HG02970 (cell line): ENCODE data around the gene SLC6A3.
"Not testable (repeated sequence)": the region's sequence is repeated elsewhere in the genome, so short reads cannot be mapped to it uniquely, and the experiment has no call there.

Experiments
- ATAC-seq: cut with Tn5 transposase; IDR thresholded peaks from one replicate; pipeline ENCODE4 v1.9.1; 2021; ENCODE audit warnings: mild to moderate bottlenecking, moderate library complexity, moderate number of reproducible peaks; ENCODE audit not compliant: unreplicated experiment, low FRiP score

SLC6A3 gene

DNA sequence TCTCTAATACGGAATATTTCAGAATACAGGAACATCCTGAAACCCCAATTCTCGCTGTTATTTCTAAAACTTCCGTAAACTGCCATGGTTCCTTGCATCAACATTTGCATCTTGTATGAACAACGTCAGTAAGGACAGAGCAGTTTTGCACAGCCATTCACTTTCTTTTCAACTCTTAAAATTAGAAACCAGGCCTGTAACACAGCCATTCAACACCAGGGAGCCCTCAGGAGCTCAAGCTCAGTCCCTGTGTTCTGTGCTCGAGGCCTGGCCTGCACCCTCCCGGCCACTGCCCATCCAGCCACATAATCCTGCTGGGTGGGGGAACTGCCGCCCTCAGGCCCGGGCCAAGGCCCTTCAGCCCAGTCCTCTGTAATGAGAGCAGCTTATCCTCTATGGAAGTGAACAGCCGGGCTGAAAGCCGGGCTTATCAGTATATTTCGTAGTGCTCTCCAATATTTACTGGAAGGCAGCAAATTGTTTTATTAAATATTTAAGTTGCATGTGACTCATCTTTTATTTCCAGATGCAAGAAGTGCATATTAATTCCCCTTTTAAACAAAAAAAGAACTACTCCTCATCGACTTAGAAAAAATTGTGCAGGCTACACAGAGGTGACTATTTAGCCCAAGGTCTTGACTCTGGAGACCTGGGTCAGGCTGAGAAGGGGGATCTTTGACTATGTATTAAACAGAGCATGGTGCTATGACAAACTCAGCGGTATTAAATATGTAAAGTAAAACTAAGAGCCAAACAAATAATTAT, 33.2 kb upstream of the SLC6A3 start:
- no peak for ATAC-seq

DNA sequence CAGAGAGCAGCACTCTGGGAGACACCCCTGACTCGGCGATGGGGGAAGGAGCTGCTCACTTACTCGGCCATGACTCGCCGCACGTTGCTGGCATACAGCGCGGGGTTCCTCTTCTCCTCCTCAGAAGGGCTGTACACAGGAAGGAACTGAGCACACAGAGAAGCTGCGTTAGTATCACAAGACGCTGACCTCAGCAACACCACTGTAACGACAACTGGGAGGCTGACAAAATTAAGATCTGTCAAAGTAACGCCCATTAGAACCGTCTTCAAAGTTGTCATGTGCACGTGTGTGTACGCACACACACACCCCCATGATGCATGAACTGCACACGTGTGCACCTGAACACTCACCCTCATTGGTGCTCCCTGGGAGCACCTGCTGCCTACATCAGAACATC, 32.1 kb upstream of the SLC6A3 start:
- no peak for ATAC-seq

DNA sequence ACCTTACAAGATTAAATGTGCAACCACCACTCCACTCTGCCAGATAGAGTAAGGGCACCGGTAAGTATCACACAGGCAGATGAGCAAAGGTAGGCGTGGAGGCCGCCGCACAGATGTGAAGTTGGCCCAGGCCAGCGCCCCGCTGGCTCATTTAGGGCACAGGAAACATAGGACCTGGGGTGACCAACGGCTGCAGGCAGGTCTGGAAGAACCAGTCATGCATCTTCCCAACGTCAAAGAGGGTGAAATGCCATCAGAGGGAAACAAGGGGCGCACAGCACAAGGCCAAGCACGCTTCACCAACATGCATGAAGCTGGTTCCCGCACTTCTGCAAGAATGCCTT, 31.7 kb upstream of the SLC6A3 start:
- ATAC-seq, result no peak

- no peak for ATAC-seq
These were observed 31.1 kb upstream of the SLC6A3 start for GRCh38 chr5:1476181-1476966.

DNA sequence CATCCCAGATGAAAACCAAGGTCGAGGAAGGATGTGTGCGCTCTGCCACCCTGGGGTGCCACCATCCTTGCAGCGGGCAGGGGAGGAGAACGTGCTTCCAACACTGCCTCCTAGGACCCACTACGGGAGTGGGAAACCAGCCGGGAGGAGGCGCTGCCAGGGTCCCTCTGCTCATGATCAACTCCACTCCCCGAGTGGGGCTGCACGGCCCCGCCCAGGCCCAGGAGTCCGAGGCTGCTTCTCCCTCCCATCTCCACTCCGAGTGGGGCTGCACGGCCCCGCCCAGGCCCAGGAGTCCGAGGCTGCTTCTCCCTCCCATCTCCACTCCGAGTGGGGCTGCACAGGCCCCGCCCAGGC, 30.3 kb upstream of the SLC6A3 start:
- ATAC-seq, result not testable (repeated sequence)

GRCh38 chr5:1474866-1475543, 29.8 kb upstream of the SLC6A3 start:
- no peak for ATAC-seq

DNA sequence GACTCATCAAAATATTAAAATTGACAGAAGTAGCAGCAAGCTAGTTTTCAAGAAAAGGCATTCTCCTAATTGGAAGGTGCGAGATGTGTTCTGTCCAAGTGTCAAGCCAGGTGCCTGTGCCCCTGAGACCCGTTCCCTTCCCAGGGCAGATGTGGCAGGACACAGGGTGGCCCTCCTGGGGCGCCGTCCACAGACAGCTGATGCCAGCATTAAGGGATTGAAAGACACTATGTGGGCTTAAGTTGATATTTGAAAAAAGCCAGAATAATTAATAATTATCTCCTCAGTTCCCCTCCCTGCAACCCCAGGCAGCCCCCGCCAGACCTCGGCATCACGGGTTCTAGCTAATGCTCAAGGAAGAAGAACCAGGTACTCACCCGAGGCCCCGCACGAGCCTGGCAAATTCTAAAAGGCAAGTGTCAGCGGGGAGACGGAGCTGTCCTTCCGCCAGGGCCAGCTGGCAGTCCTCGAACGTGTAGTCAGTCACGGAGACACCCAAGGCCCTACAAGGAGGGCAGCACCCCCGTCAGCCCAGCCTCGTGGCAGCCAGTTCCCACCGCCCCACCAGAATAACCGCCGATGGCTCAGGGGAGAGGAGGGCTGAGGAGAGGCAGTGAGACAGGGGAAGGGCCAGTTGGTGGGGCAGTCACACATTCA, 29.1 kb upstream of the SLC6A3 start:
- ATAC-seq, result no peak

- no peak for ATAC-seq
These were observed 28.5 kb upstream of the SLC6A3 start for GRCh38 chr5:1473746-1474145.

- no peak for ATAC-seq
These were observed 27.9 kb upstream of the SLC6A3 start for GRCh38 chr5:1472964-1473628.

GRCh38 chr5:1471997-1472963, 27.0 kb upstream of the SLC6A3 start:
- no peak for ATAC-seq

DNA sequence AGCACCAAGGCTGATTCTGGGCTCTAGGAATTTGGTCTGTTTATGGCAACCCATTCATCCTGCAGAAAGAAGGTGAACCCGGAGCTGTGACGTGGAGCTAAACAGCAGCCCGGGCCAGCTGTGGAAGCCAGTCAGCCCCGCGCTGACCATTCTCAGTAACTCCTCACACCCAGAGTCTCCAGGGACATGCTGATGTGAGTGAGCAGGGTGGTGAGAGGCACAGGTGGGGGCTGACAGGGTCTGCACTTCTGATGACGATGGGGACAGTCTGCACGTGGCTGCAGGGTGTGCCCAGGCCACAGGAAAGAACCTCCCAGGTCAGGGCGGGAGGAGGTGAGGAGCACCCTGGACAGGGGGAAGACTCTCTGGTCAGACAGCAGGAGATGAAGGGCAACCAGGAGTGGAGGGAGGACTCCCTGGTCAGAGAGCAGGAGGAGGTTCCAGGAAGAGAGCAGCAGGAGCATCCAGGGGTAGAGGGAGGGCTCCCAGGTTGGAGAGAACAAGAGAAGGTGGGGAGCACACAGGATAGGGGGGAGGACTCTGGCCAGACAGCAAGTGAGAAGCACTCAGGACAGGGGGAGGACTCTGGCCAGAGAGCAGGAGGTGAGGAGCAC, 26.1 kb upstream of the SLC6A3 start:
- ATAC-seq, result no peak

- ATAC-seq, result no peak
These were observed 25.5 kb upstream of the SLC6A3 start for GRCh38 chr5:1470762-1471211.

DNA sequence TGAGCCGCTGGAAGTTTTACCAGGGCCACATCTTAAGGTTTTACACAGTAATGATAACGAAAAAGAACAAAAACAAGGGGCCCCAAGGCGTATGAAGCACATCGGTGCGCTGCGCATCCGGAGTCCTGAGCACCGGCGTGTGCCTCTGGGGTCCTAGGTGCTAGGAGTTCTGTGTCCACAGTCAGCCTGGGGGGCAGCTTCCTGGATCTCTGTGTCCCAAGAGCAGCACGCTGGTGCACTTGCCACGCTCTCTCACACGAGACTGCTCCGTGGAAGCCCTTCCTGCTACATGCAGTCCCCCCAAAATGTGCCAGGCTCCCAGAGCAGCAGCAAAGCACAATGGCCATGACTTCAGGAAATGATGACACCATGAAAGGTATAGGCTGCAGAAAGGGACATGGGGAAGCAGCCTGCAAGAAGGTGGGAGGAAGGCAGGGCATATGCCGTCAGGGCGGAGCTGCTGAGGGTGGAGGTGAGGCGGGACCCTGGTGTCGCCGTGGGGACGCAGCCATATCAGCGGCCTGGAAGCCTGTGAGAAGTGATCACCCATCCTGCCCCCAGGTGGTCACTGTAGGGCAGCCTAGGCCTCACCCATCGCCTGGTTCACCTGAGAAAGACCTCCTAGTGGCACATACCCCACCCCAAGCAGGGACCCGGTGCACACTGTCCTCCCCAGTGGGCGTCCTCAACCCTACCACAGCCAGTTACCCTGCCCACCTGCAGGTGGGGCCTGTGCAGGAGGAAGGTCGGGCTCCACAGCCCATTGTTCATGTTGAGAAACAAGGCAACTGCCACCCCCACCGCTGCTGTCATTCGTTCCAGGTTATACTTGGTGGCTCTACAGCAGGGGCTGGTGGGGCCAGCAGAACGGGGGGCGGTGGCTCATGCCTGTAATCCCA, 23.6 kb upstream of the SLC6A3 start:
- no peak for ATAC-seq

GRCh38 chr5:1468247-1468612, 23.0 kb upstream of the SLC6A3 start:
- ATAC-seq, result no peak

- ATAC-seq, result no peak
These were observed 22.4 kb upstream of the SLC6A3 start for GRCh38 chr5:1467341-1468246.

DNA sequence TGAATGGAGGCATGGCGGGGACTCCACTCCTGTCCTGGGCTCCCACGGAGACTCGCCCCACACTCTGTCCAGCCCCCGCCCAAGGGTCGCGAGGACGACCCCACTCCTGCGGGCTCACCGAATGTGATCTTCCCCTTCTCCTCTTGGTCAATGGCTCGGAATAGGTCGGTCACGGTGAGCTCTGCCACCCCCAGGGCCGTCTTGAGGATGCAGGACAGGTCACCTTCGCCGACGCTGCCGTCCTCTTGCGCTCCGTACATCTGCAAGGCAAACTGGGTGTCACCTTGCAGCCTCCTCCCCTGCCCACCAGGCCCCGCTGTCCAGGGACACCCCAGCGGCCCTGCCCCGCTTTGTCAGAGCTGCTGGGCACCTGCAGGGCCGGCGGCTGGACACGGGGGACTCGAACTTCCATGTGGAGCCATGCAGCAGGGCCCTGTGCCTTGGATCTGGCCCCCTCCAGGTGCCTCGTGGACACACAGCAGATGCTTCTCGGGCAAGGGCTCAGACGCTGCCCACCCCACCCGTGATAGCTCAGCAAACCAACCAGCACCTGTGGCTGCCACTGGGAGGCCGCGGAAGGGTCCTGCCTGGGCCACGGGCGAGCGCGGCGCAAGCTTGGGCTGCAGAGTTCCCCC, 21.5 kb upstream of the SLC6A3 start:
- no peak for ATAC-seq
